Small intestine (tissue), 7 donors: Measurements from ENCODE around the gene CFAP46. TPM values are rescaled to one million over a fixed set of nuclear protein-coding genes. Genes with fewer than 3 reads are reported as not detected.

ENCODE experiments used
- DNase-seq, 2 donors: peaks; one replicate each; pipeline versions ENCODE4 v3.0.0 to v3.0.0-alpha.2; 2013
- FAIRE-seq: peaks from 2 replicates; lab custom pipeline; 2012; peaks lifted over from hg19 to GRCh38; lab: Jason Lieb, UNC
- H3K27ac ChIP-seq, 3 donors: one replicate each; pipeline ENCODE4 v1.5.1; 2013; ENCODE audit warnings: low read length in 2 of 3, mild to moderate bottlenecking in 2 of 3, control low read depth in 1 of 3, inconsistent platforms in 1 of 3, low read depth in 1 of 3, moderate library complexity in 1 of 3
- H3K27me3 ChIP-seq, 3 donors: one replicate each; pipeline ENCODE4 v1.6.1; 2013; ENCODE audit warnings: low read length in 3 of 3, inconsistent platforms in 1 of 3; ENCODE audit not compliant: control insufficient read depth in 3 of 3, insufficient read depth in 3 of 3
- H3K36me3 ChIP-seq, 3 donors: one replicate each; pipeline ENCODE4 v1.6.1; 2013; ENCODE audit warnings: low read length in 3 of 3, inconsistent platforms in 1 of 3, low read depth in 1 of 3, mild to moderate bottlenecking in 1 of 3, moderate library complexity in 1 of 3; ENCODE audit not compliant: control insufficient read depth in 3 of 3, insufficient read depth in 2 of 3
- H3K4me1 ChIP-seq, 3 donors: one replicate each; pipeline ENCODE4 v1.6.1; 2013; ENCODE audit warnings: low read length in 2 of 3, inconsistent platforms in 1 of 3, low read depth in 1 of 3, mild to moderate bottlenecking in 1 of 3, moderate library complexity in 1 of 3; ENCODE audit not compliant: control insufficient read depth in 3 of 3, insufficient read depth in 2 of 3
- H3K4me3 ChIP-seq, 3 donors: one replicate each; pipeline ENCODE4 v1.5.1; 2013; ENCODE audit warnings: low read length in 3 of 3, control low read depth in 1 of 3, inconsistent platforms in 1 of 3, low read depth in 1 of 3, mild to moderate bottlenecking in 1 of 3, moderate library complexity in 1 of 3
- H3K9me3 ChIP-seq, 2 donors: one replicate each; pipeline ENCODE4 v1.6.1; 2013; ENCODE audit warnings: low read depth in 1 of 2, low read length in 1 of 2; ENCODE audit not compliant: control insufficient read depth in 2 of 2, insufficient read depth in 1 of 2
- WGBS, 3 donors: extraction: QIAGEN DNeasy Blood & Tissue Kit; methylation state at CpG; one replicate each; pipeline ENCODE4 v1.1.7; 2013; 5-methylcytosine and 5-hydroxymethylcytosine counted together
- polyA plus RNA-seq, 4 donors: library from polyadenylated mRNA; stranded (reverse) in 3 of 4; unstranded in 1 of 4; fragments of 200-250 nt in 3 of 4; fragments of 120-200 nt in 1 of 4; gene quantifications; one replicate each; pipeline versions ENCODE4 v1.2.1 to v1.2.3, GENCODE V29; 2013
- donor health status: healthy with polysubstance abuse.
- donor health status: control.
- donor health status: control.
- donor health status: Bipolar disorder and iron deficiency.
- donor health status: healthy.

The CFAP46 gene
- polyA plus RNA-seq, 4 donors = 0.27 to 0.43 TPM; not detected in 2

DNA sequence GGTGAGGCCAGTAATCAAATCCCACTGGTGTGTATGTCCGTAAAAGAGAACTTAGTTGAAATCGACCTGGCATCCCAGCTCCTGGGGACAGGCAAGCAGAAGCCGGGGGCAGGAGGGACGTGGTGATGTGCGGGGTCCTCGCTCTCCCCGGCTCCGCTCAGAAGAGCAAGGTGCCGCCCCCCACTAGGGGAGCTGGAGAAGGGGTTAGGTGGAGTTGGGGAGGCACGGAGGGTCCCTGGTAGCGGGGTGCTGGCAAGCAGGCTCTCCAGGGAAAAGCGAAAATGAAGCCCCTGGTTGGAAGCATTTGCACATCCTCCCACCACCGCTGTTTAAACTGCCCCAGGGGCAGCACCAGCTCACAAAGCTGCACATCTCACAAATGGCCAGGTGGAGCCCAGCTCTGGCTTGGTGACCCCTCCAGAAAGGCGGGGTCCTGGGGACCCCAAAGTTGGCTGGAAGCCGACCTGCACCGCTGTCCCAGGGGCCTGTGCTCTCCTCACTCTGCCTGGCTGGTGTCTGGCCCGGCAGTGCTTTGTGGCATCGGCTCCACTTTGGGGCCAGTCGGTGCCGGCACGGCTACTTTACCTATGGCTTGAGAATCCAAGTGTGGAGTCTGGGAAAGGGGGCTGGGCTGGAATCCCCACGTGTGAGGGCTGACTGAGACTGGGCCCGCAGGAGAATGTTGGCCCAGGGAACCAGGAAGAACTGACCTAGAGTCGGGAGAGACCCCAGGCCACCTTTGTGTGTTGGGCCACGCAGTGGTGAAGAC is 2.9 kb upstream of the CFAP46 start:
- Histone ChIP-seq H3K27me3 (peaks cover 4 to 16% (median 9%) of the 10 kb centered on the region in 3 donors), H3K4me1 (no peaks in the 10 kb centered on the region), H3K27ac (no peak overlapping the region), H3K9me3 (no peaks in the 10 kb centered on the region), H3K4me3 (no peak overlapping the region), H3K36me3 (no peaks in the 10 kb centered on the region)
- WGBS, 3 donors = 70 to 79% (median 77%) methylated on average over 25 of the region's 25 CpGs
- no peak for FAIRE-seq
- DNase-seq = no peak

DNA sequence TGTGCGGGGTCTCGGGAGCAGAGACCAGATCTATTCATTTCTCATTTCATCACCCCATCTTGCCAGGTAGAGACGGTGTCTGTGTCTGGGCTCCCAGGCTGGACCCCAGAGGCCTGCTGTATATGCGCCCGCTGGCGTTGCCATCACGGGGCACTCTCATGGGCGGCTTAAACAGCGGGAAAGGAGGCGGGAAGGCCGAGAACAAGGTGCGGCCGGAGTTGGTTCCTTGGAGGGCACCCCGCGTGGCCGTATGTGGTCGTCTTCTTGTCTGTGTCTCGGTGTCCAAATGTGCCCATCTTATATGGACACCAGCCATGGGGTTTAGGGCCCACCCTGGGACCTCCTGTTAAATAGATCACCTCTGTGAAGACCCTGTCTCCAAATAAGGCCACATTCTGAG is 2.1 kb upstream of the CFAP46 start:
- H3K36me3 ChIP-seq = no peaks in the 10 kb centered on the region
- H3K27me3 ChIP-seq = peaks cover 4 to 16% (median 9%) of the 10 kb centered on the region in 3 donors
- H3K4me3 ChIP-seq = no peak overlapping the region
- no peak for FAIRE-seq
- WGBS, 3 donors = 88 to 92% (median 91%) methylated on average over 18 of the region's 18 CpGs
- no peak for DNase-seq
- H3K27ac ChIP-seq = no peak overlapping the region
- H3K4me1 ChIP-seq = no peaks in the 10 kb centered on the region
- H3K9me3 ChIP-seq = no peaks in the 10 kb centered on the region

GRCh38 chr10:132943791-132944404 is 1.5 kb upstream of the CFAP46 start:
- Histone ChIP-seq H3K4me1 (no peaks in the 10 kb centered on the region), H3K27ac (no peak overlapping the region), H3K27me3 (peaks cover 4 to 16% (median 9%) of the 10 kb centered on the region in 3 donors), H3K4me3 (no peak overlapping the region), H3K9me3 (no peaks in the 10 kb centered on the region), H3K36me3 (no peaks in the 10 kb centered on the region)
- DNase-seq (no peak), FAIRE-seq (no peak)
- WGBS, 3 donors = 61 to 80% (median 67%) methylated on average over 12 of the region's 12 CpGs

- no peak for DNase-seq
- Histone ChIP-seq H3K27me3 (peaks cover 4 to 16% (median 9%) of the 10 kb centered on the region in 3 donors), H3K27ac (no peak overlapping the region), H3K4me1 (no peaks in the 10 kb centered on the region), H3K9me3 (no peaks in the 10 kb centered on the region), H3K4me3 (peak overlapping the region in 1 of 3 donors; percentile 19), H3K36me3 (no peaks in the 10 kb centered on the region)
- 36 to 46% (median 39%) methylated on average over 39 to 43 of the region's 43 CpGs for WGBS, 3 donors
- no peak for FAIRE-seq
Observed at GRCh38 chr10:132943058-132943790, 854 bp upstream of the CFAP46 start.

DNA sequence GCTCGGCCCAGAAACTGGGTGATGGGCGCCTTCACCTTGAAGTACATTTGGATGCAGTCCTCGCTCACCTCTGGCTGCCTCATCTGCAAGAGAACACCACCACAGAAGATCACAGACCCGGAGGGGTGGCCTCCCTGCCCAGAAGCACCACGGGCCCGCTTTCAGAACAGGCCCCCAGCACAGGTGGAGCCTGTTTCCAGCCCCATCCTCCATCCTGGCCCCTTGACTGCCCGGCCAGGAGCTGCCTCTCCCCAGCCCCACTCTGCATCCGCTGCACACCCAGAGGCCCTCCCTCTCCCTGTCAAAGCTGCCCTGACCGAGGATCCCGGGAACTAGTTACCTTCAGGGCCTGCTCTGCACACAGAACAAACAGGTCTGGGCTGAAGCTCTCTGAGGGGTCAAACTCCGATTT is 724 bp downstream of the CFAP46 start:
- Histone ChIP-seq H3K4me1 (no peaks in the 10 kb centered on the region), H3K27me3 (peaks cover 5 to 16% (median 9%) of the 10 kb centered on the region in 3 donors), H3K36me3 (no peaks in the 10 kb centered on the region), H3K9me3 (no peaks in the 10 kb centered on the region), H3K4me3 (no peak overlapping the region), H3K27ac (no peak overlapping the region)
- no peak for DNase-seq
- WGBS, 3 donors = 50 to 63% (median 55%) methylated on average over 10 to 11 of the region's 11 CpGs
- FAIRE-seq = no peak

DNA sequence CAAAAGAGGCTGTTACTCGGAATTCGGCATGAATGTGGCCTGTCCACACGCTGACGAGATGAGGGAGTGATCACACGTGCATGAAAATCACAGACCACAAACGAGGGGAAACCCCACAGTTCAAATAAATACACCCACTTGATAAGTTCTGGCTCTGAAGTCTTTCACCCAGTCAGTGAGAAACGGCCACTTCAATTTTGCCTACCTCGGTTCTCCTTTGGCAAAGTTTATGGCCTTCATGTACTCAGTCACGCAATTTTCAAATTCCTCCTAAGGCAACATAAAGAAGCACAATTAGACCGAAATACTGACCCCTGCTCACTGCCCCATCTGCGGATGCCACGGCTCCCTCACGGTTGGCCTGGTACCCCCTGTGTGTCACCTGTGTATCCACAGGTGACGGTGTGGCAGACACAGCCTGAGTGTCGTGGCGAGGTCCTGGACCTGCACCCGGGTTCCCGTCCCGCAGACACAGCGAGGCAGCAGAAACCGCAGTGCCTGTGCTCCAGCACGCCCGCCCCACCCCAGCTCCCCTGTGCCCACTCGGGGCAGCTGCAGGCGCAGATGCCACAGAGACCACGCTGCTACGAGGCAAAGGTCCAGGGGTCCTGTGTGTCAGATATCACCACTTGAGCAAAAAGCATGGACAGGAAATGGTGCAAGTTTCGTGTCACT is 1.4 kb downstream of the CFAP46 start:
- Histone ChIP-seq H3K9me3 (no peaks in the 10 kb centered on the region), H3K27me3 (peaks cover 6 to 16% (median 9%) of the 10 kb centered on the region in 3 donors), H3K4me3 (no peak overlapping the region), H3K27ac (no peak overlapping the region), H3K36me3 (no peaks in the 10 kb centered on the region), H3K4me1 (no peaks in the 10 kb centered on the region)
- DNase-seq (no peak), FAIRE-seq (no peak)
- 82 to 86% (median 83%) methylated on average over 28 of the region's 28 CpGs for whole genome bisulfite sequencing, 3 donors

DNA sequence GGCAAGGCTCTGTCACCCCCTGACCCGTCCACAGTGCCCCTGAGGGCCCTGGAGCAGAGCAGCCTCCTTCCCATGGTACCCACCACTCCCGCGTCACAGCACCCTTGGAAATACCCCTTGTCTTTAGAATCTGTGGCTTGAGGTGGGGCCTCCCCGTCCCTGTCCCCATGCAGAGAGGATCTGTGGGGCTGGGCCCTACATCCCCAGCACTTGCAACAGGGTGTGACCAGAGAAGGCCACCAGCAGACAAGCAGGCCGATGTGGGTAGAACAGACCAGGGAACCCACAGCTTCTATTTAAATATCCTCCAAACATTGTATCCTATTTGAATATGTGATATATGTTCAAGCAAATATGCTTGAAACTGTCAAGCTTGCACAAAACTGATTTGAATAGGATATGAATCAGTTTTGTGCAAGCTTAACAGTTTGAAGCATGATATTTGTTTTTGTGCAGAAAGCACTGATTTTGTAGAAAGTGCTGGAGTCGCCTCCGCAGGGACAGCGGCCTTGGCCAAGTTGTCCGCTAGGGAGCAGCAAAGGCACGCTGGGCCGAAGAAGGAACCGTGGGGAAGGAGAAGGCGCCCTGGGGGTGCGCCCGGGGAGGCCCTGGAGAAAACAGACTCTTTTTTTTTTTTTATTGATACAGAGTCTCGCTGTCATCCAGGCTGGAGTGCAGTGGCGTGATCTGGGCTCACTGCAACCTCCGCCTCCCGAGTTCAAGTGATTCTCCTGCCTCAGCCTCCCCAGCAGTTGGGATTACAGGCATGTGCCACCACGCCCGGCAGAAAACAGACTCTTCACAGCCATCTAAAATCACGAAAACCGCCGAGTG is 2.2 kb downstream of the CFAP46 start:
- H3K4me3 ChIP-seq = no peak overlapping the region
- no peaks in the 10 kb centered on the region for H3K4me1 ChIP-seq
- peaks cover 6 to 16% (median 9%) of the 10 kb centered on the region in 3 donors for H3K27me3 ChIP-seq
- peak; percentile 27 to 53 for DNase-seq
- H3K27ac ChIP-seq = no peak overlapping the region
- no peak for FAIRE-seq
- no peaks in the 10 kb centered on the region for H3K36me3 ChIP-seq
- H3K9me3 ChIP-seq = no peaks in the 10 kb centered on the region
- WGBS, 3 donors = 40 to 48% (median 46%) methylated on average over 24 of the region's 24 CpGs
